Tibial nerve (tissue), 4 donors: ENCODE data around the gene EMILIN2.

Source experiments
- CTCF ChIP-seq, 5 experiments: fragments of 200-600 bp in 3 of 5; fragments of 450-650 bp in 2 of 5; sonication (generic) in 3 of 5; IDR thresholded peaks; one replicate each; pipeline ENCODE4 v1.5.1; 2016 to 2019; ENCODE audit warnings: antibody characterized with exemption in 5 of 5, mild to moderate bottlenecking in 3 of 5, moderate library complexity in 2 of 5
- EP300 ChIP-seq, 2 donors: sonication (generic); formaldehyde crosslinking; IDR thresholded peaks; one replicate each; pipeline ENCODE4 v1.6.1; 2017; ENCODE audit warnings: antibody characterized with exemption in 2 of 2, mild to moderate bottlenecking in 1 of 2
- POLR2A ChIP-seq, 2 donors: fragments of 450-650 bp; IDR thresholded peaks; one replicate each; pipeline ENCODE4 v1.6.1; 2017; ENCODE audit warnings: antibody characterized with exemption in 2 of 2, mild to moderate bottlenecking in 2 of 2, moderate library complexity in 2 of 2

GRCh38 chr18:2854875-2855274, 8.1 kb downstream of the EMILIN2 start:
- no peak for TF ChIP-seq POLR2A (IDR thresholded peaks at IDR 0.05)
- no peak for TF ChIP-seq CTCF (IDR thresholded peaks at IDR 0.05)
- TF ChIP-seq EP300 (IDR thresholded peaks at IDR 0.05), result no peak
